ENCODE results near the gene NDEL1.

NDEL1 gene

DNA sequence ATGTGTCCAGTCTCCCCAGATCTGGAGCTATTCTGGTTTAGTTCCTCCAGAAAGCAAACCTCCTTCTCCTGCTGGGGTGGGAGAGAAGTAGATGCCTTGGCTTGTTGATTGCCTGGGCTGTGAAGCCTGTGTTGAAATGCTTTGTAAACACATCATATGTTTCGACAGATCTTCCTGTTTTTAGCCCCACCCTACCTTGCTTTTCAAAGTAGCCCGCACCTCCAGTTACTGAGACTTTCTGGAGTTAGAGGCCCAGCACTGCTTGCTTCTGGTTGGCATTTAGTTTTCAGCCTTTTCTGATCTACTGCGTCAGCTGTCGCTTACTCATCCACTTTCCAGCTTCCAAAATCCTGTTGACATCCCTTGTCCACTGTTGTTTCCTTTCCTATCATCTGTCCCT, 17.9 kb upstream of the NDEL1 start:
- ATAC-seq = no peak
- TF ChIP-seq TCF4 (CRISPR knock-in tag; IDR thresholded peaks at IDR 0.05; ENCODE audit: borderline replicate concordance) (no peak), ZNF70 (CRISPR knock-in tag; IDR thresholded peaks at IDR 0.05) (no peak), BACH2 (CRISPR knock-in tag; IDR thresholded peaks at IDR 0.05; ENCODE audit: borderline replicate concordance) (no peak), OSR1 (CRISPR knock-in tag; IDR thresholded peaks at IDR 0.05) (no peak), ZFP3 (CRISPR knock-in tag; IDR thresholded peaks at IDR 0.05) (no peak), ZFP30 (CRISPR knock-in tag; IDR thresholded peaks at IDR 0.05) (no peak)

DNA sequence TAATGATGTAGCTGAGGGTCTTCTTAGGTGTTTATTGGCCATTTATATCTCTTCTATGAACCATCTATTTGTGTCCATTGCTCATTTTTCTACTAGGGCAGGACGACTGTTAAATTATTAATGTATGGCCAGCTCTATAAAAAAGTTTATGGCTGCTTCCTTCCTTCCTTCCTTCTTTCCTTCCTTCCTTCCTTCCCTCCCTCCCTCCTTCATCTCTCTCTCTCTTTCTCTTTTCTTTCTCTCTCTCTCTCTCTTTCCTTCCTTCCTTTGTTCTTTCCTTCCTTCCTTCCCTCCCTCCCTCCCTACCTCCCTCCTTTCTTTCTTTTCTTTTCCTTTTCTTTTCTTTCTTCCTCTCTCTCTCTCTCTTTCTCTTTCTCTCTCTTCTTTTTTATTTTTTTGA, 17.2 kb upstream of the NDEL1 start:
- TF ChIP-seq, protein P1, sequence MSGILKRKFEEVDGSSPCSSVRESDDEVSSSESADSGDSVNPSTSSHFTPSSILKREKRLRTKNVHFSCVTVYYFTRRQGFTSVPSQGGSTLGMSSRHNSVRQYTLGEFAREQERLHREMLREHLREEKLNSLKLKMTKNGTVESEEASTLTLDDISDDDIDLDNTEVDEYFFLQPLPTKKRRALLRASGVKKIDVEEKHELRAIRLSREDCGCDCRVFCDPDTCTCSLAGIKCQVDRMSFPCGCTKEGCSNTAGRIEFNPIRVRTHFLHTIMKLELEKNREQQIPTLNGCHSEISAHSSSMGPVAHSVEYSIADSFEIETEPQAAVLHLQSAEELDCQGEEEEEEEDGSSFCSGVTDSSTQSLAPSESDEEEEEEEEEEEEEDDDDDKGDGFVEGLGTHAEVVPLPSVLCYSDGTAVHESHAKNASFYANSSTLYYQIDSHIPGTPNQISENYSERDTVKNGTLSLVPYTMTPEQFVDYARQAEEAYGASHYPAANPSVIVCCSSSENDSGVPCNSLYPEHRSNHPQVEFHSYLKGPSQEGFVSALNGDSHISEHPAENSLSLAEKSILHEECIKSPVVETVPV (CRISPR knock-in tag; IDR thresholded peaks at IDR 0.05) = no peak
- TF ChIP-seq TOX (CRISPR knock-in tag; IDR thresholded peaks at IDR 0.05; ENCODE audit: borderline replicate concordance) (no peak), TCF4 (CRISPR knock-in tag; IDR thresholded peaks at IDR 0.05; ENCODE audit: borderline replicate concordance) (no peak), ISL1 (CRISPR knock-in tag; IDR thresholded peaks at IDR 0.05) (no peak), ESRRG (CRISPR knock-in tag; IDR thresholded peaks at IDR 0.05) (no peak), OSR1 (CRISPR knock-in tag; IDR thresholded peaks at IDR 0.05) (no peak), BACH2 (CRISPR knock-in tag; IDR thresholded peaks at IDR 0.05; ENCODE audit: borderline replicate concordance) (no peak), ARNTL (CRISPR knock-in tag; IDR thresholded peaks at IDR 0.05; ENCODE audit: borderline replicate concordance, low read depth) (no peak), PPARA (CRISPR knock-in tag; IDR thresholded peaks at IDR 0.05; ENCODE audit: borderline replicate concordance) (no peak), GLIS3 (CRISPR knock-in tag; IDR thresholded peaks at IDR 0.05) (no peak), ZFP30 (CRISPR knock-in tag; IDR thresholded peaks at IDR 0.05) (no peak), ZNF8 (CRISPR knock-in tag; IDR thresholded peaks at IDR 0.05) (no peak), SNAI2 (CRISPR knock-in tag; IDR thresholded peaks at IDR 0.05) (no peak), ZFP3 (CRISPR knock-in tag; IDR thresholded peaks at IDR 0.05) (no peak), CSDC2 (CRISPR knock-in tag; IDR thresholded peaks at IDR 0.05) (no peak), ZNF565 (CRISPR knock-in tag; conservative IDR thresholded peaks at IDR 0.05; ENCODE audit: low read depth) (no peak)
- TF ChIP-seq, protein P2, sequence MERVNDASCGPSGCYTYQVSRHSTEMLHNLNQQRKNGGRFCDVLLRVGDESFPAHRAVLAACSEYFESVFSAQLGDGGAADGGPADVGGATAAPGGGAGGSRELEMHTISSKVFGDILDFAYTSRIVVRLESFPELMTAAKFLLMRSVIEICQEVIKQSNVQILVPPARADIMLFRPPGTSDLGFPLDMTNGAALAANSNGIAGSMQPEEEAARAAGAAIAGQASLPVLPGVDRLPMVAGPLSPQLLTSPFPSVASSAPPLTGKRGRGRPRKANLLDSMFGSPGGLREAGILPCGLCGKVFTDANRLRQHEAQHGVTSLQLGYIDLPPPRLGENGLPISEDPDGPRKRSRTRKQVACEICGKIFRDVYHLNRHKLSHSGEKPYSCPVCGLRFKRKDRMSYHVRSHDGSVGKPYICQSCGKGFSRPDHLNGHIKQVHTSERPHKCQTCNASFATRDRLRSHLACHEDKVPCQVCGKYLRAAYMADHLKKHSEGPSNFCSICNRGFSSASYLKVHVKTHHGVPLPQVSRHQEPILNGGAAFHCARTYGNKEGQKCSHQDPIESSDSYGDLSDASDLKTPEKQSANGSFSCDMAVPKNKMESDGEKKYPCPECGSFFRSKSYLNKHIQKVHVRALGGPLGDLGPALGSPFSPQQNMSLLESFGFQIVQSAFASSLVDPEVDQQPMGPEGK (CRISPR knock-in tag; IDR thresholded peaks at IDR 0.05; ENCODE audit: borderline replicate concordance) = no peak
- TF ChIP-seq, protein P3, sequence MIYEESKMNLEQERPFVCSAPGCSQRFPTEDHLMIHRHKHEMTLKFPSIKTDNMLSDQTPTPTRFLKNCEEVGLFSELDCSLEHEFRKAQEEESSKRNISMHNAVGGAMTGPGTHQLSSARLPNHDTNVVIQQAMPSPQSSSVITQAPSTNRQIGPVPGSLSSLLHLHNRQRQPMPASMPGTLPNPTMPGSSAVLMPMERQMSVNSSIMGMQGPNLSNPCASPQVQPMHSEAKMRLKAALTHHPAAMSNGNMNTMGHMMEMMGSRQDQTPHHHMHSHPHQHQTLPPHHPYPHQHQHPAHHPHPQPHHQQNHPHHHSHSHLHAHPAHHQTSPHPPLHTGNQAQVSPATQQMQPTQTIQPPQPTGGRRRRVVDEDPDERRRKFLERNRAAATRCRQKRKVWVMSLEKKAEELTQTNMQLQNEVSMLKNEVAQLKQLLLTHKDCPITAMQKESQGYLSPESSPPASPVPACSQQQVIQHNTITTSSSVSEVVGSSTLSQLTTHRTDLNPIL (CRISPR knock-in tag; IDR thresholded peaks at IDR 0.05; ENCODE audit: low read depth) = no peak
- TF ChIP-seq, protein P4, sequence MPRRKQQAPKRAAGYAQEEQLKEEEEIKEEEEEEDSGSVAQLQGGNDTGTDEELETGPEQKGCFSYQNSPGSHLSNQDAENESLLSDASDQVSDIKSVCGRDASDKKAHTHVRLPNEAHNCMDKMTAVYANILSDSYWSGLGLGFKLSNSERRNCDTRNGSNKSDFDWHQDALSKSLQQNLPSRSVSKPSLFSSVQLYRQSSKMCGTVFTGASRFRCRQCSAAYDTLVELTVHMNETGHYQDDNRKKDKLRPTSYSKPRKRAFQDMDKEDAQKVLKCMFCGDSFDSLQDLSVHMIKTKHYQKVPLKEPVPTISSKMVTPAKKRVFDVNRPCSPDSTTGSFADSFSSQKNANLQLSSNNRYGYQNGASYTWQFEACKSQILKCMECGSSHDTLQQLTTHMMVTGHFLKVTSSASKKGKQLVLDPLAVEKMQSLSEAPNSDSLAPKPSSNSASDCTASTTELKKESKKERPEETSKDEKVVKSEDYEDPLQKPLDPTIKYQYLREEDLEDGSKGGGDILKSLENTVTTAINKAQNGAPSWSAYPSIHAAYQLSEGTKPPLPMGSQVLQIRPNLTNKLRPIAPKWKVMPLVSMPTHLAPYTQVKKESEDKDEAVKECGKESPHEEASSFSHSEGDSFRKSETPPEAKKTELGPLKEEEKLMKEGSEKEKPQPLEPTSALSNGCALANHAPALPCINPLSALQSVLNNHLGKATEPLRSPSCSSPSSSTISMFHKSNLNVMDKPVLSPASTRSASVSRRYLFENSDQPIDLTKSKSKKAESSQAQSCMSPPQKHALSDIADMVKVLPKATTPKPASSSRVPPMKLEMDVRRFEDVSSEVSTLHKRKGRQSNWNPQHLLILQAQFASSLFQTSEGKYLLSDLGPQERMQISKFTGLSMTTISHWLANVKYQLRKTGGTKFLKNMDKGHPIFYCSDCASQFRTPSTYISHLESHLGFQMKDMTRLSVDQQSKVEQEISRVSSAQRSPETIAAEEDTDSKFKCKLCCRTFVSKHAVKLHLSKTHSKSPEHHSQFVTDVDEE (CRISPR knock-in tag; IDR thresholded peaks at IDR 0.05) = no peak
- ATAC-seq = no peak

DNA sequence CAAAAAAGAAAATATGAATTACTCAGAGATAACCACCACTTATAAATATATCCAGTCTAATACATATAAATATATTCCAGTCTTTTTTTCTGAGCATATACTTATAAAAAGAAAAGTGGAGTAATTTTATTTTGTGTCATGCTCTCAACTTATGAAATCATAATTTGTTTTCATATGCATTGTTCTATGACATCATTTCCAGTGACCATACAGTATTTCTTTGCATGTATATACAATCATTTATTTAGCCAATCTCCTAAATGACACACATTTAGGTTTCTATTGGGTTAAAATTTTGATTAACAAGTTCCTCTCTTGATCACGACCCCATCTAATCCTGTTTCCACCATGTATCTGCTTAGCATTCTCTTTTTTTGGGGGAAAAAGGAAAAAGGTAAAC, 16.4 kb upstream of the NDEL1 start:
- no peak for ATAC-seq
- no peak for TF ChIP-seq ISL1 (CRISPR knock-in tag; IDR thresholded peaks at IDR 0.05)

DNA sequence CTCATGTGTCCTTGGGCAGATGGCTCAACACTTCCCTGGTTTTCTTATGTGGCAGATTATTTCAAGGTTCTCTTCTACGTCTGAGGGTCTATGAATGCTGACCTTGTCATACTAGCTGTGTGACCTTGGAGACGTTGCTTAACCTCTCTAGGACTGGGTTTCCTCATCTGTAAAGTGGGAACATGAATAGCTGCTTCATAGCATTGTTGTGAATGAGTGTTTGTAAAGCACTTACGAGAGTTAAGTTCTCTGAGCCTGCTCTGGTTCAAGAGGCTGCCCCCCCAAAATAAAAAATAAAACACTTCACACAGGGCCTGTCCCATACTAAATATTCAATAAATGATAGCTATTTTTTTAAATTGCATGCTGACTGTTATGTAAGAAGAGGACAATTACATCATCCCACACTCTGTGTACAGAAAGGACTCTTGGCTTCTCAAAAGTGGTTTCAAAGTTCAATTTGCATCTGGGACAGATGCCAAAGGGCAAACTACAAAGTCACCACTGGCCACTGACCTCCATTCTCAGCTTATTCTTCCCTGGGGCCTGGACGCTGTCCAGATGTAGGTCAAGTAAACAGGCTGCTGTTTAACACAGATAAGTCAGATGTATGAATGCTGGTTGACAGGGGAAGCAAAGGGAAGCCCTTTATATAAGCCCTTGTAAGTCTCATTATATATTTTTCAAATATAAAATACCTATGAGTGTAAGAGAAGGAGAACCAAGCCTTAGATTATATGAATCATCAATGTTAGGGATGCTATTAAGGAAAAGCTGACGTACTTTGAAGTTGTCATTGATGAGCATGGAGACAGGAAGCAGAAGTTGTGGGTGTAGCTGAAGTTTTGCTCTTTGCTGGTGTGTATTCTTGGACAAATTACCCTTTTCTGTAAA, 15.4 kb upstream of the NDEL1 start:
- peak; percentile 73; the same call in 2 of the 3 replicates for ATAC-seq
- no peak for TF ChIP-seq TCF4 (CRISPR knock-in tag; IDR thresholded peaks at IDR 0.05; ENCODE audit: borderline replicate concordance)

All from SK-N-SH treated with all-trans-retinoic acid at 6 μM for 48 hours (cell line).